Fibroblast of lung (primary cell): Measurements from ENCODE around the gene APOBEC2.
A peak's percentile ranks its signal among the peaks of the same experiment; 100 is the strongest.

Experiments
- EZH2 ChIP-seq: IDR thresholded peaks from 2 replicates; pipeline ENCODE4 v1.5.1; 2012; ENCODE audit warnings: low read length, control low read depth, mild to moderate bottlenecking; ENCODE audit errors: missing control alignments
- TF ChIP-seq, protein P1 (sequence below), 2 donors: IDR thresholded peaks in 1 of 2; conservative IDR thresholded peaks in 1 of 2; 1 replicate in 1 of 2; 2 replicates in 1 of 2; pipeline ENCODE4 v1.5.1; 2011 to 2012; ENCODE audit warnings: low read length in 2 of 2, control low read depth in 1 of 2, inconsistent platforms in 1 of 2, low read depth in 1 of 2, mild to moderate bottlenecking in 1 of 2

DNA sequence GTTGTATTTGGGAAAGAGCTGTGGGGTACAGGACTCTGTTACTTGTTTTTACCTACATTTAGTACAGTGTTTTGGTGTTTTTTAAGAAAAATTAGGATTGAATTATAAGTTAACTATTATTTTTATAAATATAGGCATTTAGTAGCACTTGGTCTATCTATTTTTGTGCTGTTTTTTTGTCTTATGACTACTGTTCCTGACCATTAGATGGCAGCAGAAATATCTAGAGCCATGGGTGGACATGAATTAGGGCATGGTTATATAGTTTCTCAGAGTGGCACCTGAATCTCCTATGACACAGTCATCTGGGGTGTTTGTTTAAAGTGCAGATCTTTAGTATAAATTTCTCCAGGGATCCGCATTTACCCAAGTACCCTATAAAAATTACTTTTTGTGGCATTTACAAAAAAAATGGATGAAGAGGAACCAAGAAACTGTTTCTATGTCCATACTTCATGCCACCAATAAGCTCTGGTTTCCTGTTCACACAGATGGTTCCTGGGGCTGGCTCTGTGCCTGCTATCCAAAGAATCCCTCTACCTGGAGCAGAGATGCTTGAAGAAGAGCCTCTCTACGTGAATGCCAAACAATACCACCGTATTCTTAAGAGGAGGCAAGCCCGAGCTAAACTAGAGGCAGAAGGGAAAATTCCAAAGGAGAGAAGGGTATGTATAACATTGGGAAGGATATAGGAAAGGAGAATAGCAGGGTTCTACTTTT lies 39.6 kb downstream of the APOBEC2 start:
- TF ChIP-seq, protein P1, sequence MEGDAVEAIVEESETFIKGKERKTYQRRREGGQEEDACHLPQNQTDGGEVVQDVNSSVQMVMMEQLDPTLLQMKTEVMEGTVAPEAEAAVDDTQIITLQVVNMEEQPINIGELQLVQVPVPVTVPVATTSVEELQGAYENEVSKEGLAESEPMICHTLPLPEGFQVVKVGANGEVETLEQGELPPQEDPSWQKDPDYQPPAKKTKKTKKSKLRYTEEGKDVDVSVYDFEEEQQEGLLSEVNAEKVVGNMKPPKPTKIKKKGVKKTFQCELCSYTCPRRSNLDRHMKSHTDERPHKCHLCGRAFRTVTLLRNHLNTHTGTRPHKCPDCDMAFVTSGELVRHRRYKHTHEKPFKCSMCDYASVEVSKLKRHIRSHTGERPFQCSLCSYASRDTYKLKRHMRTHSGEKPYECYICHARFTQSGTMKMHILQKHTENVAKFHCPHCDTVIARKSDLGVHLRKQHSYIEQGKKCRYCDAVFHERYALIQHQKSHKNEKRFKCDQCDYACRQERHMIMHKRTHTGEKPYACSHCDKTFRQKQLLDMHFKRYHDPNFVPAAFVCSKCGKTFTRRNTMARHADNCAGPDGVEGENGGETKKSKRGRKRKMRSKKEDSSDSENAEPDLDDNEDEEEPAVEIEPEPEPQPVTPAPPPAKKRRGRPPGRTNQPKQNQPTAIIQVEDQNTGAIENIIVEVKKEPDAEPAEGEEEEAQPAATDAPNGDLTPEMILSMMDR (conservative IDR thresholded peaks at IDR 0.05 in 1 of 2, IDR thresholded peaks at IDR 0.05 in 1 of 2; ENCODE audit: low read depth in 1 of 2, low read length in 2 of 2): peak; percentile 45 to 50
- no peak for TF ChIP-seq EZH2
